Stomach (tissue), 9 donors: Measurements from ENCODE around the gene PAMR1. TPM values are rescaled to one million over a fixed set of nuclear protein-coding genes. Genes with fewer than 3 reads are reported as not detected.

Source experiments
- DNase-seq, 2 donors: peaks; one replicate each; pipeline versions ENCODE4 v3.0.0 to v3.0.0-alpha.2; 2013 to 2019
- H3K27ac ChIP-seq, 5 donors: fragments of 200-600 bp in 4 of 5; sonication (generic) in 4 of 5; one replicate each; pipeline ENCODE4 v1.5.1; 2013 to 2019; ENCODE audit warnings: mild to moderate bottlenecking in 1 of 5, moderate library complexity in 1 of 5
- H3K27me3 ChIP-seq, 3 donors: fragments of 200-600 bp; sonication (generic); one replicate each; pipeline ENCODE4 v1.5.1; 2017 to 2019; ENCODE audit warnings: mixed run types in 1 of 3
- H3K36me3 ChIP-seq, 4 donors: fragments of 200-600 bp; sonication (generic); 1 replicate in 3 of 4; 2 replicates in 1 of 4; pipeline ENCODE4 v1.5.1; 2016 to 2019
- H3K4me1 ChIP-seq, 4 donors: fragments of 200-600 bp; sonication (generic); one replicate each; pipeline ENCODE4 v1.5.1; 2016 to 2019
- H3K4me3 ChIP-seq, 4 donors: fragments of 200-600 bp; sonication (generic) in 3 of 4; one replicate each; pipeline ENCODE4 v1.5.1; 2016 to 2019; ENCODE audit warnings: mild to moderate bottlenecking in 1 of 4
- H3K9me3 ChIP-seq, 4 donors: fragments of 200-600 bp; sonication (generic); one replicate each; pipeline ENCODE4 v1.5.1; 2016 to 2019
- CTCF ChIP-seq, 7 experiments: fragments of 450-650 bp in 4 of 7; fragments of 200-600 bp in 3 of 7; sonication (generic) in 3 of 7; IDR thresholded peaks; one replicate each; pipeline ENCODE4 v1.5.1; 2016 to 2019; ENCODE audit warnings: antibody characterized with exemption in 7 of 7, control low read depth in 2 of 7, mild to moderate bottlenecking in 1 of 7
- EP300 ChIP-seq: sonication (generic); formaldehyde crosslinking; IDR thresholded peaks from one replicate; pipeline ENCODE4 v1.6.1; 2017; ENCODE audit warnings: antibody characterized with exemption
- POLR2A ChIP-seq, 4 donors: fragments of 450-650 bp; IDR thresholded peaks; one replicate each; pipeline ENCODE4 v1.6.1; 2016; ENCODE audit warnings: antibody characterized with exemption in 4 of 4, control low read depth in 2 of 4, mild to moderate bottlenecking in 1 of 4, moderate library complexity in 1 of 4
- POLR2AphosphoS5 ChIP-seq, 3 donors: sonication (generic); formaldehyde crosslinking; IDR thresholded peaks; one replicate each; pipeline ENCODE4 v1.6.1; 2016; ENCODE audit warnings: antibody characterized with exemption in 3 of 3
- WGBS, 5 donors: extraction: QIAGEN DNeasy Blood & Tissue Kit in 3 of 5; methylation state at CpG; one replicate each; pipeline versions ENCODE4 v1.1.5 to v1.1.7; 2013 to 2018; 5-methylcytosine and 5-hydroxymethylcytosine counted together
- intact Hi-C: fragments of 100-400 bp; cut with DNase I; formaldehyde crosslinking; loops from one replicate; pipeline ENCODE4 v1.15.1; 2023; ENCODE audit warnings: low total_unique reads
- polyA plus RNA-seq, 3 donors: library from polyadenylated mRNA; stranded (reverse); fragments of 200-250 nt; gene quantifications; one replicate each; pipeline ENCODE4 v1.2.3, GENCODE V29; 2013
- total RNA-seq, 5 donors: library from RNA; depleted of rRNA; stranded (reverse); fragments of >200 nt; gene quantifications; one replicate each; pipeline versions ENCODE4 v1.1.0 to v1.2.3, GENCODE V29; 2014 to 2016
- donor health status: healthy with polysubstance abuse.
- donor health status: Bipolar disorder and iron deficiency.
- donor health status: healthy.

The PAMR1 gene
- total and polyA plus RNA-seq, 8 donors = under 0.01 to 26.8 (median 0.58) TPM; not detected in 1

GRCh38 chr11:35520376-35520775, 5.0 kb downstream of the PAMR1 start:
- Histone ChIP-seq H3K9me3 (no peaks in the 10 kb centered on the region), H3K4me1 (peaks cover 0 to 48% (median 8%) of the 10 kb centered on the region in 4 donors), H3K4me3 (no peak overlapping the region), H3K36me3 (no peaks in the 10 kb centered on the region), H3K27ac (no peak overlapping the region), H3K27me3 (peaks cover 0 to 24% (median 5%) of the 10 kb centered on the region in 3 donors)
- no peak for DNase-seq
- intact Hi-C loops = no loop called here
- TF ChIP-seq EP300 = no peak
- no peak for TF ChIP-seq CTCF (IDR thresholded peaks at IDR 0.05)
- no peak for TF ChIP-seq POLR2AphosphoS5 (IDR thresholded peaks at IDR 0.05)
- no peak for TF ChIP-seq POLR2A (IDR thresholded peaks at IDR 0.05)
- WGBS, 5 donors = 31 to 56% (median 46%) methylated on average over 1 of the region's 1 CpG

- 46 to 51% (median 49%) methylated on average over 1 of the region's 1 CpG for WGBS, 5 donors
- DNase-seq = no peak
- Histone ChIP-seq H3K4me3 (no peak overlapping the region), H3K4me1 (peaks cover 0 to 49% (median 4%) of the 10 kb centered on the region in 4 donors), H3K36me3 (no peaks in the 10 kb centered on the region), H3K27ac (no peak overlapping the region), H3K27me3 (peaks cover 0 to 14% (median 0%) of the 10 kb centered on the region in 3 donors), H3K9me3 (no peaks in the 10 kb centered on the region)
- intact Hi-C loops = no loop called here
- TF ChIP-seq POLR2A (IDR thresholded peaks at IDR 0.05) (no peak), CTCF (IDR thresholded peaks at IDR 0.05) (no peak)
These were observed 6.7 kb downstream of the PAMR1 start for GRCh38 chr11:35518766-35519165.

GRCh38 chr11:35517481-35517880, 7.9 kb downstream of the PAMR1 start:
- intact Hi-C loops = no loop called here
- no peak for TF ChIP-seq EP300
- TF ChIP-seq POLR2AphosphoS5 (IDR thresholded peaks at IDR 0.05) = no peak
- TF ChIP-seq CTCF (IDR thresholded peaks at IDR 0.05) = no peak
- TF ChIP-seq POLR2A (IDR thresholded peaks at IDR 0.05) = no peak
- H3K4me1 ChIP-seq = peaks cover 0 to 48% (median 4%) of the 10 kb centered on the region in 4 donors
- H3K4me3 ChIP-seq = no peak overlapping the region
- WGBS, 5 donors = 17 to 40% (median 29%) methylated on average over 1 of the region's 1 CpG
- H3K27me3 ChIP-seq = peaks cover 0 to 10% (median 0%) of the 10 kb centered on the region in 3 donors
- H3K9me3 ChIP-seq = no peaks in the 10 kb centered on the region
- H3K27ac ChIP-seq = no peak overlapping the region
- H3K36me3 ChIP-seq = no peaks in the 10 kb centered on the region
- DNase-seq = no peak

DNA sequence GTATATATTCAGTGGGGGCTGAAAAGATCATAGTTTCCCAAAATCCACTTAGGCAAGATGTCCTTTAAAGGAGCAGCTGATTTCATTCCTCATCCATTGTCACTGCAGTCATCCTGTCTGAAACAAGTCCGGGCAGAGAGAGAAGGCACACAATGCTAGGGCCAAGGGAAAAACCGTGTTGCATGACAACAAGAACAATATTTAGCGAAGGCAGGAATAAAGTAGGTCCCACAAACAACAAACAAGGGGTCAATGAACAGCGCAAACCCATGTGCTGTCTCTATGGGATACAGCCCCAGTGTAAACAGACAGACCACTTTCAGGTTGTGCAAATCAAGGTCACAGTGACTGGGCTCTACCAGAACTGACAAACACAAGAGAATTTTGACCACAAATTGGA, 9.0 kb downstream of the PAMR1 start:
- TF ChIP-seq CTCF (IDR thresholded peaks at IDR 0.05) (no peak), POLR2AphosphoS5 (IDR thresholded peaks at IDR 0.05) (no peak), EP300 (no peak), POLR2A (IDR thresholded peaks at IDR 0.05) (no peak)
- intact Hi-C loops = no loop called here
- no peak overlapping the region for H3K4me3 ChIP-seq

More for the DNA sequence above, 9.0 kb downstream of the PAMR1 start:
- peaks cover 0 to 15% (median 0%) of the 10 kb centered on the region in 3 donors for H3K27me3 ChIP-seq
- H3K36me3 ChIP-seq = no peaks in the 10 kb centered on the region
- WGBS, 5 donors = 34 to 60% (median 47%) methylated on average over 4 of the region's 4 CpGs
- H3K27ac ChIP-seq = no peak overlapping the region
- no peaks in the 10 kb centered on the region for H3K9me3 ChIP-seq
- DNase-seq = no peak
- H3K4me1 ChIP-seq = peaks cover 0 to 48% (median 4%) of the 10 kb centered on the region in 4 donors
